SK-N-SH treated with all-trans-retinoic acid at 6 μM for 48 hours (cell line): ENCODE measurements around the gene PPARA.

ENCODE experiments used
- ATAC-seq: fragments of 200-7000 bp; cut with Tn5 transposase; 3 replicates; pipeline ENCODE4 v1.9.1; 2020; ENCODE audit warnings: mild to moderate bottlenecking, moderate library complexity
- CREB5 ChIP-seq: fragments of 250-450 bp; sonication (Bioruptor Pico); IDR thresholded peaks from 2 replicates; pipeline ENCODE4 v1.5.1; 2020; ENCODE audit warnings: low read depth, mild to moderate bottlenecking, moderate library complexity
- CSDC2 ChIP-seq: fragments of 250-450 bp; sonication (Bioruptor Pico); IDR thresholded peaks from 2 replicates; pipeline ENCODE4 v1.5.0; 2020; ENCODE audit warnings: mild to moderate bottlenecking, moderate library complexity
- CSRNP3 ChIP-seq: fragments of 250-450 bp; sonication (Bioruptor Pico); IDR thresholded peaks from 2 replicates; pipeline ENCODE4 v1.5.1; 2021; ENCODE audit warnings: mild to moderate bottlenecking, moderate library complexity
- GLIS3 ChIP-seq: fragments of 250-450 bp; sonication (Bioruptor Pico); IDR thresholded peaks from 2 replicates; pipeline ENCODE4 v1.5.0; 2020; ENCODE audit warnings: mild to moderate bottlenecking, moderate library complexity
- ISL1 ChIP-seq: fragments of 250-450 bp; sonication (Bioruptor Pico); IDR thresholded peaks from 2 replicates; pipeline ENCODE4 v2.1.2; 2022; ENCODE audit warnings: mild to moderate bottlenecking, moderate library complexity
- PATZ1 ChIP-seq: fragments of 250-450 bp; sonication (Bioruptor Pico); IDR thresholded peaks from 2 replicates; pipeline ENCODE4 v1.8.0; 2020; ENCODE audit warnings: mild to moderate bottlenecking, moderate library complexity, borderline replicate concordance
- PPARA ChIP-seq: fragments of 250-450 bp; sonication (Bioruptor Pico); IDR thresholded peaks from 2 replicates; pipeline ENCODE4 v1.5.0; 2020; ENCODE audit warnings: mild to moderate bottlenecking, borderline replicate concordance
- RARB ChIP-seq: fragments of 250-450 bp; sonication (Bioruptor Pico); IDR thresholded peaks from 2 replicates; pipeline ENCODE4 v1.8.0; 2021; ENCODE audit warnings: mild to moderate bottlenecking, moderate library complexity
- TCF4 ChIP-seq: fragments of 250-450 bp; sonication (Bioruptor Pico); IDR thresholded peaks from 2 replicates; pipeline ENCODE4 v1.8.0; 2021; ENCODE audit warnings: mild to moderate bottlenecking, moderate library complexity, borderline replicate concordance
- TOX ChIP-seq: fragments of 250-450 bp; sonication (Bioruptor Pico); IDR thresholded peaks from 2 replicates; pipeline ENCODE4 v1.8.0; 2021; ENCODE audit warnings: mild to moderate bottlenecking, moderate library complexity, borderline replicate concordance
- ZC3H10 ChIP-seq: fragments of 250-450 bp; sonication (Bioruptor Pico); IDR thresholded peaks from 2 replicates; pipeline ENCODE4 v1.5.1; 2021; ENCODE audit warnings: mild to moderate bottlenecking, moderate library complexity
- ZFP3 ChIP-seq: fragments of 250-450 bp; sonication (Bioruptor Pico); IDR thresholded peaks from 2 replicates; pipeline ENCODE4 v1.5.0; 2020; ENCODE audit warnings: mild to moderate bottlenecking, moderate library complexity
- ZFP30 ChIP-seq: fragments of 450-650 bp; formaldehyde crosslinking; IDR thresholded peaks from 2 replicates; pipeline ENCODE4 v1.5.0; 2022; ENCODE audit warnings: mild to moderate bottlenecking, moderate library complexity
- ZNF565 ChIP-seq: fragments of 450-650 bp; formaldehyde crosslinking; conservative IDR thresholded peaks from 2 replicates; pipeline ENCODE4 v1.5.0; 2020; ENCODE audit warnings: low read depth, mild to moderate bottlenecking, moderate library complexity
- ZNF70 ChIP-seq: fragments of 450-650 bp; formaldehyde crosslinking; IDR thresholded peaks from 2 replicates; pipeline ENCODE4 v1.5.0; 2020; ENCODE audit warnings: mild to moderate bottlenecking, moderate library complexity
- ZNF8 ChIP-seq: fragments of 450-650 bp; formaldehyde crosslinking; IDR thresholded peaks from 2 replicates; pipeline ENCODE4 v1.5.0; 2020; ENCODE audit warnings: mild to moderate bottlenecking, moderate library complexity
- TF ChIP-seq, protein P1 (sequence below): fragments of 250-450 bp; sonication (Bioruptor Pico); IDR thresholded peaks from 2 replicates; pipeline ENCODE4 v1.8.0; 2021; ENCODE audit warnings: low read depth, mild to moderate bottlenecking, moderate library complexity, borderline replicate concordance

Gene PPARA

DNA sequence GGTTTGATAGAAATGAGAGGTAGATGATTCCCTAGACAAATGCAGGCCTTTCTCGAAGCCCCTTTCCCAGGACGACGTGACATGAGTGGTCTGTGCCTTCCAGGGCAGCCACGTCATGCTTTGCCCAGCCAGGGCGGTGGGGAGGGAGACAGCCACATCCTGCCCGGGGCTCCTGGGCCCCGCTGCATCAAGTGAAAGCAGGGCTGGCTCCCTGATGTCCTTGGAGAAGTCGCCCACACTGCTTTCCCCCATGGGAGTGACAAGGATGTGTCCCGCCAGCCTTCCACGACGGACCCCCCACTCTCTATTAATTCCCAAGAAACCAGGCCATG, 13.2 kb downstream of the PPARA start (continued):
- TF ChIP-seq PATZ1 = no peak
- TF ChIP-seq, all 23 proteins: peak for 0

DNA sequence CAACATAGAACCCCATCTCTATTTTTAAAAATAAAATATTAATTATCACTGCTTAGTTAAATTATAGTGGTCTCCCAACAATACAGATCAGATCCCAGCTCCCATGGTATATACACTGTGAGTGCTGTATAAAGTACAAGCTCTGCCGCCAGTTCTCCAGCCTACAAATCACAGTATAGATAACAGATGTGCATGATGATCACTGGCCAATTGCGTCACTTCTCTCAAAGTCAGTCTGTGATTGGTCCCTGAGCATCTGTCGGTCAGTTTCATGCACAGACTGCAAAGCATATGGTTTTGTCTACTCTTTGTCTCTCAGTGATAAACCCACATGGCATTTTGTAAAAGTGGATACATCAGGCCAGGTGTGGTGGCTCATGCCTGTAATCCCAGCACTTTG, 15.7 kb downstream of the PPARA start:
- no peak for ATAC-seq

GRCh38 chr22:46169628-46170027, 19.3 kb downstream of the PPARA start:
- ATAC-seq = no peak
- TF ChIP-seq GLIS3 (no peak), ISL1 (CRISPR knock-in tag) (no peak), CSDC2 (no peak), TCF4 (no peak), ZFP30 (CRISPR knock-in tag) (no peak), ZFP3 (CRISPR knock-in tag) (no peak), PATZ1 (no peak)
- TF ChIP-seq, protein P1, sequence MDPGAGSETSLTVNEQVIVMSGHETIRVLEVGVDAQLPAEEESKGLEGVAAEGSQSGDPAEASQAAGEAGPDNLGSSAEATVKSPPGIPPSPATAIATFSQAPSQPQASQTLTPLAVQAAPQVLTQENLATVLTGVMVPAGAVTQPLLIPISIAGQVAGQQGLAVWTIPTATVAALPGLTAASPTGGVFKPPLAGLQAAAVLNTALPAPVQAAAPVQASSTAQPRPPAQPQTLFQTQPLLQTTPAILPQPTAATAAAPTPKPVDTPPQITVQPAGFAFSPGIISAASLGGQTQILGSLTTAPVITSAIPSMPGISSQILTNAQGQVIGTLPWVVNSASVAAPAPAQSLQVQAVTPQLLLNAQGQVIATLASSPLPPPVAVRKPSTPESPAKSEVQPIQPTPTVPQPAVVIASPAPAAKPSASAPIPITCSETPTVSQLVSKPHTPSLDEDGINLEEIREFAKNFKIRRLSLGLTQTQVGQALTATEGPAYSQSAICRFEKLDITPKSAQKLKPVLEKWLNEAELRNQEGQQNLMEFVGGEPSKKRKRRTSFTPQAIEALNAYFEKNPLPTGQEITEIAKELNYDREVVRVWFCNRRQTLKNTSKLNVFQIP (CRISPR knock-in tag) = no peak

More for the DNA sequence above, 15.7 kb downstream of the PPARA start:
- TF ChIP-seq CREB5 (CRISPR knock-in tag) = no peak
- TF ChIP-seq ZNF70 (CRISPR knock-in tag) = no peak
- no peak for TF ChIP-seq GLIS3

DNA sequence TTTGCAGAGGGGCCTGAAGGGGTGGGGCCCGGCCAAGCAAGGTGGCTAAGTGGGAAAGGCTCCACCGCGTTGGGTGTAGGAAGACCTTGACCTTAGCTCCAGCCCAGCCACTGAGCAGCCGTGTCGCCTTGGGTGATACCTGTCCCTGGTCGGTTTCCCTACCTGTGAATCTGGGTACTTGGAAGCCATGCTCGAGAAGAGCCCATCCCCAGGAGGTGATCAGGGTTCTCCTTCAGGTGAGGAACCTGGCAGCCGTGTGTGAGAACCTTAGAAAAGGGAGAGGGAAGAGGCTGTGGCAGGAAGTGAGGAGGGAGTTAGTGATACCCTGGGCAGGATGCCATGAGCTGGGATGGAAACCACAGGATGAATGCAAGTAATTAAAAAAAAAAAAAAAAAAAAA, 21.6 kb downstream of the PPARA start:
- TF ChIP-seq PPARA (CRISPR knock-in tag) (no peak), RARB (CRISPR knock-in tag) (no peak), CSRNP3 (CRISPR knock-in tag) (no peak)
- TF ChIP-seq, protein P1 (CRISPR knock-in tag) = no peak
- peak; percentile 83 for ATAC-seq

- TF ChIP-seq ZNF565 (CRISPR knock-in tag) (no peak), TOX (CRISPR knock-in tag) (no peak), ZC3H10 (CRISPR knock-in tag) (no peak), CREB5 (CRISPR knock-in tag) (no peak), CSDC2 (no peak), ISL1 (CRISPR knock-in tag) (no peak), PPARA (CRISPR knock-in tag) (no peak), GLIS3 (no peak), ZNF8 (no peak)
- no peak for ATAC-seq
Observed at GRCh38 chr22:46172522-46173110, 22.3 kb downstream of the PPARA start.
